Measurements from ENCODE around the gene BMAL1. TPM values are rescaled to one million over a fixed set of nuclear protein-coding genes. Genes with fewer than 3 reads are reported as not detected.
A peak's percentile ranks its signal among the peaks of the same experiment; 100 is the strongest.

Gene BMAL1
- total RNA-seq, 4 donors from 2014 or later, result 57.8 to 143 (median 80.8) TPM

- 1% methylated on average over 43 of the region's 72 CpGs for WGBS
- DNase-seq (ENCODE audit: low spot score in 2 of 2), result peak; percentile 98 to 99
- no peaks in the 10 kb centered on the region for H3K36me3 ChIP-seq
Measured at GRCh38 chr11:13276832-13277767, 490 bp upstream of the BMAL1 start.

GRCh38 chr11:13278609-13279486 is 1.3 kb downstream of the BMAL1 start:
- H3K27me3 ChIP-seq, result no peaks in the 10 kb centered on the region
- peaks cover 28% of the 10 kb centered on the region for H3K4me1 ChIP-seq
- 6% methylated on average over 39 of the region's 61 CpGs for WGBS
- H3K9me3 ChIP-seq, result no peaks in the 10 kb centered on the region
- no peaks in the 10 kb centered on the region for H3K36me3 ChIP-seq
- H3K27ac ChIP-seq, result peak overlapping the region; percentile 98
- no peak for DNase-seq (ENCODE audit: low spot score in 2 of 2)
- H3K4me3 ChIP-seq, result peak overlapping the region; percentile 70
- TF ChIP-seq CTCF (IDR thresholded peaks at IDR 0.05) (no peak), POLR2A (IDR thresholded peaks at IDR 0.05) (no peak), POLR2AphosphoS5 (IDR thresholded peaks at IDR 0.05) (no peak), EP300 (IDR thresholded peaks at IDR 0.05) (no peak)

More at GRCh38 chr11:13276832-13277767, 490 bp upstream of the BMAL1 start:
- peak overlapping the region; percentile 70 for H3K4me3 ChIP-seq
- H3K4me1 ChIP-seq, result peaks cover 25% of the 10 kb centered on the region
- peak overlapping the region; percentile 98 for H3K27ac ChIP-seq
- no peak for TF ChIP-seq EP300 (IDR thresholded peaks at IDR 0.05)
- TF ChIP-seq CTCF (IDR thresholded peaks at IDR 0.05), result no peak
- peak in 1 of 2 donors; percentile 89 for TF ChIP-seq POLR2A (IDR thresholded peaks at IDR 0.05)
- TF ChIP-seq POLR2AphosphoS5 (IDR thresholded peaks at IDR 0.05), result peak in 1 of 3 donors; percentile 19
- no peaks in the 10 kb centered on the region for H3K27me3 ChIP-seq
- no peaks in the 10 kb centered on the region for H3K9me3 ChIP-seq

- TF ChIP-seq EP300 (IDR thresholded peaks at IDR 0.05) (no peak), CTCF (IDR thresholded peaks at IDR 0.05) (no peak), POLR2AphosphoS5 (IDR thresholded peaks at IDR 0.05) (no peak), POLR2A (IDR thresholded peaks at IDR 0.05) (no peak)
- Histone ChIP-seq H3K27ac (no peak overlapping the region), H3K9me3 (no peaks in the 10 kb centered on the region), H3K27me3 (no peaks in the 10 kb centered on the region), H3K4me1 (peaks cover 28% of the 10 kb centered on the region), H3K4me3 (peak overlapping the region; percentile 70), H3K36me3 (no peaks in the 10 kb centered on the region)
- DNase-seq (ENCODE audit: low spot score in 2 of 2), result no peak
- WGBS, result 54% methylated on average over 3 of the region's 3 CpGs
Measured at GRCh38 chr11:13279487-13279834, 1.9 kb downstream of the BMAL1 start.

- DNase-seq (ENCODE audit: low spot score in 2 of 2), result no peak
- peaks cover 28% of the 10 kb centered on the region for H3K4me1 ChIP-seq
- H3K27ac ChIP-seq, result no peak overlapping the region
- H3K27me3 ChIP-seq, result no peaks in the 10 kb centered on the region
- 69% methylated on average over 3 of the region's 3 CpGs for WGBS
- no peak for TF ChIP-seq POLR2A (IDR thresholded peaks at IDR 0.05)
- TF ChIP-seq CTCF (IDR thresholded peaks at IDR 0.05), result no peak
- no peak for TF ChIP-seq POLR2AphosphoS5 (IDR thresholded peaks at IDR 0.05)
- no peak for TF ChIP-seq EP300 (IDR thresholded peaks at IDR 0.05)
- no peaks in the 10 kb centered on the region for H3K36me3 ChIP-seq
- H3K4me3 ChIP-seq, result no peak overlapping the region
- H3K9me3 ChIP-seq, result no peaks in the 10 kb centered on the region
Measured at GRCh38 chr11:13280092-13280722, 2.6 kb downstream of the BMAL1 start.

All from suprapubic skin (tissue), 4 donors.